Measurements from ENCODE around the gene GDF15. TPM values are rescaled to one million over a fixed set of nuclear protein-coding genes. Genes with fewer than 3 reads are reported as not detected.

GDF15 gene
- total RNA-seq, 1 experiment from 2014 or later = 15.1 TPM

DNA sequence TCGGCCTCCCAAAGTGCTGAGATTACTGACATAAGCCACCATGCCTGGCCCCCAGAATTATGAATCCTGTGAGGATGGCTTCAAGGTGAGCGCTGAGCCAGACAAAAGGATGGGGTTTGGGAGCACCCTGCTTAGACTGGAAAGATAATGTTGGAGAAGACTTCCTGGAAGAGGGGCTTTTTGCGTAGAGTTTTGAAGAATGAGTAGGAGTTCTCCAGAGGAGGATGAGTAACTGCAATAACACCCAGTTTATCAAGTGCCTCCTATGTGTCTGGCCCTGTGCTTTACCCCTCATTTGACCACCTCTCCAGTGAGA, 641 bp upstream of the GDF15 start:
- POLR2A ChIA-PET (ENCODE audit: unreplicated experiment) = interaction anchor here (0.5 to 1.1 kb wide), 6 partner anchors 14 to 177 kb away, joined by 3 to 13 read pairs (median 6); no protein-coding TSS in a partner anchor
- H3K9me3 ChIP-seq (ENCODE audit: insufficient read depth, low read depth) = no peaks in the 10 kb centered on the region
- H2AFZ ChIP-seq = no peak overlapping the region
- no peak for DNase-seq
- TF ChIP-seq EZH2 (IDR thresholded peaks at IDR 0.05; ENCODE audit: low read depth) = no peak
- TF ChIP-seq, protein P1, sequence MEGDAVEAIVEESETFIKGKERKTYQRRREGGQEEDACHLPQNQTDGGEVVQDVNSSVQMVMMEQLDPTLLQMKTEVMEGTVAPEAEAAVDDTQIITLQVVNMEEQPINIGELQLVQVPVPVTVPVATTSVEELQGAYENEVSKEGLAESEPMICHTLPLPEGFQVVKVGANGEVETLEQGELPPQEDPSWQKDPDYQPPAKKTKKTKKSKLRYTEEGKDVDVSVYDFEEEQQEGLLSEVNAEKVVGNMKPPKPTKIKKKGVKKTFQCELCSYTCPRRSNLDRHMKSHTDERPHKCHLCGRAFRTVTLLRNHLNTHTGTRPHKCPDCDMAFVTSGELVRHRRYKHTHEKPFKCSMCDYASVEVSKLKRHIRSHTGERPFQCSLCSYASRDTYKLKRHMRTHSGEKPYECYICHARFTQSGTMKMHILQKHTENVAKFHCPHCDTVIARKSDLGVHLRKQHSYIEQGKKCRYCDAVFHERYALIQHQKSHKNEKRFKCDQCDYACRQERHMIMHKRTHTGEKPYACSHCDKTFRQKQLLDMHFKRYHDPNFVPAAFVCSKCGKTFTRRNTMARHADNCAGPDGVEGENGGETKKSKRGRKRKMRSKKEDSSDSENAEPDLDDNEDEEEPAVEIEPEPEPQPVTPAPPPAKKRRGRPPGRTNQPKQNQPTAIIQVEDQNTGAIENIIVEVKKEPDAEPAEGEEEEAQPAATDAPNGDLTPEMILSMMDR (conservative IDR thresholded peaks at IDR 0.05) = no peak
- H3F3A ChIP-seq (ENCODE audit: insufficient read depth, low read depth) = peaks cover 54% of the 10 kb centered on the region
- no peaks in the 10 kb centered on the region for H3K9me2 ChIP-seq (ENCODE audit: insufficient read depth)
- H3K4me2 ChIP-seq = peak overlapping the region; percentile 86
- peaks cover 31% of the 10 kb centered on the region for H3K79me2 ChIP-seq (ENCODE audit: low read depth)
- intact Hi-C loops (cut with micrococcal nuclease; ENCODE audit: unreplicated experiment) = no loop called here
- CTCF ChIA-PET = interaction anchor here (0.5 to 0.8 kb wide), 4 partner anchors 17 to 607 kb away, joined by 3 to 9 read pairs (median 4); no protein-coding TSS in a partner anchor
- peaks cover 21% of the 10 kb centered on the region for H3K4me1 ChIP-seq (replicated peaks; ENCODE audit: insufficient read depth)
- H4K20me1 ChIP-seq (ENCODE audit: insufficient read depth) = peaks cover 33% of the 10 kb centered on the region
- H3K4me3 ChIP-seq = peak overlapping the region; percentile 91; the same call in 1 of the 2 replicates
- no TSS peak for BruUV-seq (replicated peaks)
- H3K27ac ChIP-seq = peak overlapping the region; percentile 58
- H3K27me3 ChIP-seq (ENCODE audit: insufficient read depth, low read depth) = no peaks in the 10 kb centered on the region
- peaks cover 28% of the 10 kb centered on the region for H3K36me3 ChIP-seq (ENCODE audit: low read depth)

DNA sequence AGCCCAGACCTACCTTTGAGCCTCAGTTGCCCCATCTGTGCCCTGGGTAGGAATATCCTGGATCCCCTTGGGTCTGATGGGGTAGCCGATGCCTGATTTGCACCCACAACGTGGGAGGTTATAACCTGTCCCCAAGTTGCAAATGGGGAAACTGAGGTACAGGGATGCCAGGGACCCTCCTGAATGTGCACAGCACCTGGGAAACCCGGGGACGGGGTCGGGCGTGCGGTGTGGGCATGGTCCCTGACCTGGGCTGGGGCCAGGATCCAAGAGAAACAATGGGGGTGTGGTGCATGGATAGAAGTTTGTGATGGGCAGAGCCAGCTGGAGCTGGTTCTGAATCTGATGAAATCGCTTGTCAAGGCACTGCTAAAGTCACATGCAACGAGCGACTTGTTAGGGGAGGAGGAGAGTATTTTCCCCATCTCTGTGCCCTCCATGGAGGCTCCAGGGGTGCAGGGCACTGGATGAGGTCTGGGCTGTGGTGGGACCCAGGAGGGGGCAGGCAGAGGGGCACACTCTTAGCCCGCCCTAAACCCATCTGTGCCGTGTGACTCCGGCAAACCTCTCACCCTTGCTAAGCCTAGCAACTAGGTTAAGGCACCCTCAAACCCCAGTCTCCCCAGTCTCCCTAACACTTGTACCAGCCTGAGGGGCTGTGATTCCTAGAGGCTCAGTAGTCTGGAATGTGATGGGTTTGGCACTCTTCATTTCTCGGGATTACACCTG, 749 bp downstream of the GDF15 start:
- Histone ChIP-seq H3K4me1 (replicated peaks; ENCODE audit: insufficient read depth) (peaks cover 15% of the 10 kb centered on the region), H2AFZ (no peak overlapping the region), H3K4me3 (peak overlapping the region; percentile 91), H3K27me3 (ENCODE audit: insufficient read depth, low read depth) (no peaks in the 10 kb centered on the region), H3K79me2 (ENCODE audit: low read depth) (peaks cover 31% of the 10 kb centered on the region), H3K27ac (peak overlapping the region; percentile 73), H3K9me3 (ENCODE audit: insufficient read depth, low read depth) (no peaks in the 10 kb centered on the region), H3F3A (ENCODE audit: insufficient read depth, low read depth) (peaks cover 59% of the 10 kb centered on the region), H3K4me2 (peak overlapping the region; percentile 86), H3K9me2 (ENCODE audit: insufficient read depth) (no peaks in the 10 kb centered on the region), H4K20me1 (ENCODE audit: insufficient read depth) (peaks cover 33% of the 10 kb centered on the region), H3K36me3 (ENCODE audit: low read depth) (peaks cover 28% of the 10 kb centered on the region)
- peak in 1 of 2 experiments; percentile 48 for DNase-seq
- TSS peak; percentile 53 for BruUV-seq (replicated peaks)
- CTCF ChIA-PET = interaction anchor here (0.5 to 1.1 kb wide), 5 partner anchors 12 to 189 kb away, joined by 3 to 9 read pairs (median 5); no protein-coding TSS in a partner anchor
- intact Hi-C loops (cut with micrococcal nuclease; ENCODE audit: unreplicated experiment) = loop anchor here (1.0 kb wide), 1 partner anchor 37 kb away; no protein-coding TSS in a partner anchor
- TF ChIP-seq, protein P1 (conservative IDR thresholded peaks at IDR 0.05) = no peak
- TF ChIP-seq EZH2 (IDR thresholded peaks at IDR 0.05; ENCODE audit: low read depth) = no peak
- POLR2A ChIA-PET (ENCODE audit: unreplicated experiment) = interaction anchor here (1.1 kb wide), 1 partner anchor 58 kb away, joined by 13 read pairs; no protein-coding TSS in a partner anchor

DNA sequence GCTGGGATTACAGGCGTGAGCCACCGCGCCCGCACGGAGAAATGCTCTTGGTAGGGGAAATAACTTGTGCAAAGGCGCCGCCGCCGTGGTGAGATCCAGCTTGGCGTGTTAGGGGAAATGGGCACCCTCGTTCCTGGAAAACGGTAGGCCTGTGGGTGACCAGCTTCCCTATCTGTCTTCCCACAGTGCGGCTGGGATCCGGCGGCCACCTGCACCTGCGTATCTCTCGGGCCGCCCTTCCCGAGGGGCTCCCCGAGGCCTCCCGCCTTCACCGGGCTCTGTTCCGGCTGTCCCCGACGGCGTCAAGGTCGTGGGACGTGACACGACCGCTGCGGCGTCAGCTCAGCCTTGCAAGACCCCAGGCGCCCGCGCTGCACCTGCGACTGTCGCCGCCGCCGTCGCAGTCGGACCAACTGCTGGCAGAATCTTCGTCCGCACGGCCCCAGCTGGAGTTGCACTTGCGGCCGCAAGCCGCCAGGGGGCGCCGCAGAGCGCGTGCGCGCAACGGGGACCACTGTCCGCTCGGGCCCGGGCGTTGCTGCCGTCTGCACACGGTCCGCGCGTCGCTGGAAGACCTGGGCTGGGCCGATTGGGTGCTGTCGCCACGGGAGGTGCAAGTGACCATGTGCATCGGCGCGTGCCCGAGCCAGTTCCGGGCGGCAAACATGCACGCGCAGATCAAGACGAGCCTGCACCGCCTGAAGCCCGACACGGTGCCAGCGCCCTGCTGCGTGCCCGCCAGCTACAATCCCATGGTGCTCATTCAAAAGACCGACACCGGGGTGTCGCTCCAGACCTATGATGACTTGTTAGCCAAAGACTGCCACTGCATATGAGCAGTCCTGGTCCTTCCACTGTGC, 2.4 kb downstream of the GDF15 start:
- POLR2A ChIA-PET (ENCODE audit: unreplicated experiment) = interaction anchor here (0.6 kb wide), 1 partner anchor 297 kb away, joined by 5 read pairs; no protein-coding TSS in a partner anchor
- Histone ChIP-seq H3K4me3 (peak overlapping the region; percentile 91), H3K4me1 (replicated peaks; ENCODE audit: insufficient read depth) (peaks cover 15% of the 10 kb centered on the region), H2AFZ (no peak overlapping the region), H3K9me2 (ENCODE audit: insufficient read depth) (no peaks in the 10 kb centered on the region), H3K27me3 (ENCODE audit: insufficient read depth, low read depth) (no peaks in the 10 kb centered on the region), H3K4me2 (peak overlapping the region; percentile 86), H3F3A (ENCODE audit: insufficient read depth, low read depth) (peaks cover 59% of the 10 kb centered on the region), H3K9me3 (ENCODE audit: insufficient read depth, low read depth) (no peaks in the 10 kb centered on the region), H3K36me3 (ENCODE audit: low read depth) (peaks cover 28% of the 10 kb centered on the region), H4K20me1 (ENCODE audit: insufficient read depth) (peaks cover 33% of the 10 kb centered on the region), H3K27ac (peak overlapping the region; percentile 73; the same call in 1 of the 2 replicates), H3K79me2 (ENCODE audit: low read depth) (peaks cover 31% of the 10 kb centered on the region)
- DNase-seq = peak; percentile 69 to 74
- BruUV-seq (replicated peaks) = no TSS peak
- TF ChIP-seq EZH2 (IDR thresholded peaks at IDR 0.05; ENCODE audit: low read depth) = no peak
- TF ChIP-seq, protein P1 (conservative IDR thresholded peaks at IDR 0.05) = peak; percentile 99
- intact Hi-C loops (cut with micrococcal nuclease; ENCODE audit: unreplicated experiment) = no loop called here
- CTCF ChIA-PET = interaction anchor here (0.6 to 1.1 kb wide), 10 partner anchors 13 to 674 kb away, joined by 3 to 14 read pairs (median 4); no protein-coding TSS in a partner anchor

Data from PC-9 (cell line).